GM12878 (cell line): ENCODE results near the gene OSBPL2.

Experiments used
- TF ChIP-seq, protein P1 (sequence below), 3 experiments: IDR thresholded peaks in 2 of 3; conservative IDR thresholded peaks in 1 of 3; 2 replicates each; pipeline ENCODE4 v1.5.1; 2011; ENCODE audit warnings: low read depth in 3 of 3, low read length in 3 of 3, mild to moderate bottlenecking in 3 of 3, control low read depth in 2 of 3, moderate library complexity in 2 of 3, inconsistent platforms in 1 of 3, mixed read lengths in 1 of 3; ENCODE audit not compliant: control insufficient read depth in 2 of 3, insufficient read depth in 1 of 3; ENCODE audit errors: extremely low read depth in 1 of 3
- TF ChIP-seq, protein P2 (sequence below): fragments of 450-650 bp; formaldehyde crosslinking; IDR thresholded peaks from 2 replicates; pipeline ENCODE4 v1.5.0; 2022; ENCODE audit warnings: mild to moderate bottlenecking, missing genetic modification characterization

DNA sequence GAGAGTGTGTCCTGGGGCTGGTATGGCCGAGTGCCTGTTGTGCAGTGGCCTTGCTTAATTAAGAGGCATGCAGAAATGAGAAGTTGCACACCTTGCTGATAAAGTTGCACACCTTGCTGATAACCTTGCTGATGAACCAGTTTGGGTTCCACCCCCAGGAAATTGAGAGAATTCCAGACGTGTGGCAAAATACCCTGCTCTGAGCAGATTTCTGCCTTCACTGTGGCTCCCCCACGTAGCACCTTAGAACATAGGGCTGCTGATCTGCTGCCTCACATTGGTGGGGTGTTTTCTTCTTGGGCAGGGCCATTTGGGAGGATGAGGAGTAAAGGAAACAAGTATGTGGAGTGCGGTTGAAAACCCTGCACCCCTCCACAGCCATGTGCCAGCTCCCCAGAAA is 42.0 kb downstream of the OSBPL2 start:
- TF ChIP-seq, protein P1, sequence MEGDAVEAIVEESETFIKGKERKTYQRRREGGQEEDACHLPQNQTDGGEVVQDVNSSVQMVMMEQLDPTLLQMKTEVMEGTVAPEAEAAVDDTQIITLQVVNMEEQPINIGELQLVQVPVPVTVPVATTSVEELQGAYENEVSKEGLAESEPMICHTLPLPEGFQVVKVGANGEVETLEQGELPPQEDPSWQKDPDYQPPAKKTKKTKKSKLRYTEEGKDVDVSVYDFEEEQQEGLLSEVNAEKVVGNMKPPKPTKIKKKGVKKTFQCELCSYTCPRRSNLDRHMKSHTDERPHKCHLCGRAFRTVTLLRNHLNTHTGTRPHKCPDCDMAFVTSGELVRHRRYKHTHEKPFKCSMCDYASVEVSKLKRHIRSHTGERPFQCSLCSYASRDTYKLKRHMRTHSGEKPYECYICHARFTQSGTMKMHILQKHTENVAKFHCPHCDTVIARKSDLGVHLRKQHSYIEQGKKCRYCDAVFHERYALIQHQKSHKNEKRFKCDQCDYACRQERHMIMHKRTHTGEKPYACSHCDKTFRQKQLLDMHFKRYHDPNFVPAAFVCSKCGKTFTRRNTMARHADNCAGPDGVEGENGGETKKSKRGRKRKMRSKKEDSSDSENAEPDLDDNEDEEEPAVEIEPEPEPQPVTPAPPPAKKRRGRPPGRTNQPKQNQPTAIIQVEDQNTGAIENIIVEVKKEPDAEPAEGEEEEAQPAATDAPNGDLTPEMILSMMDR (IDR thresholded peaks at IDR 0.05 in 2 of 3, conservative IDR thresholded peaks at IDR 0.05 in 1 of 3; ENCODE audit: control insufficient read depth in 2 of 3, extremely low read depth in 1 of 3, insufficient read depth in 1 of 3, low read depth in 3 of 3, low read length in 3 of 3): no peak
- TF ChIP-seq, protein P2, sequence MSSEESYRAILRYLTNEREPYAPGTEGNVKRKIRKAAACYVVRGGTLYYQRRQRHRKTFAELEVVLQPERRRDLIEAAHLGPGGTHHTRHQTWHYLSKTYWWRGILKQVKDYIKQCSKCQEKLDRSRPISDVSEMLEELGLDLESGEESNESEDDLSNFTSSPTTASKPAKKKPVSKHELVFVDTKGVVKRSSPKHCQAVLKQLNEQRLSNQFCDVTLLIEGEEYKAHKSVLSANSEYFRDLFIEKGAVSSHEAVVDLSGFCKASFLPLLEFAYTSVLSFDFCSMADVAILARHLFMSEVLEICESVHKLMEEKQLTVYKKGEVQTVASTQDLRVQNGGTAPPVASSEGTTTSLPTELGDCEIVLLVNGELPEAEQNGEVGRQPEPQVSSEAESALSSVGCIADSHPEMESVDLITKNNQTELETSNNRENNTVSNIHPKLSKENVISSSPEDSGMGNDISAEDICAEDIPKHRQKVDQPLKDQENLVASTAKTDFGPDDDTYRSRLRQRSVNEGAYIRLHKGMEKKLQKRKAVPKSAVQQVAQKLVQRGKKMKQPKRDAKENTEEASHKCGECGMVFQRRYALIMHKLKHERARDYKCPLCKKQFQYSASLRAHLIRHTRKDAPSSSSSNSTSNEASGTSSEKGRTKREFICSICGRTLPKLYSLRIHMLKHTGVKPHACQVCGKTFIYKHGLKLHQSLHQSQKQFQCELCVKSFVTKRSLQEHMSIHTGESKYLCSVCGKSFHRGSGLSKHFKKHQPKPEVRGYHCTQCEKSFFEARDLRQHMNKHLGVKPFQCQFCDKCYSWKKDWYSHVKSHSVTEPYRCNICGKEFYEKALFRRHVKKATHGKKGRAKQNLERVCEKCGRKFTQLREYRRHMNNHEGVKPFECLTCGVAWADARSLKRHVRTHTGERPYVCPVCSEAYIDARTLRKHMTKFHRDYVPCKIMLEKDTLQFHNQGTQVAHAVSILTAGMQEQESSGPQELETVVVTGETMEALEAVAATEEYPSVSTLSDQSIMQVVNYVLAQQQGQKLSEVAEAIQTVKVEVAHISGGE: no peak
